Right kidney (tissue), 1 donor: Measurements from ENCODE around the gene GIPC3.
A peak's percentile ranks its signal among the peaks of the same experiment; 100 is the strongest.
"Not testable (repeated sequence)": the region's sequence is repeated elsewhere in the genome, so short reads cannot be mapped to it uniquely, and the experiment has no call there.

Source experiments
- DNase-seq: peaks from one replicate; pipeline ENCODE4 v3.0.0-alpha.2; 2016

GIPC3 gene

GRCh38 chr19:3576696-3577443, 8.4 kb upstream of the GIPC3 start:
- DNase-seq: peak; percentile 50

GRCh38 chr19:3577723-3578344, 7.4 kb upstream of the GIPC3 start:
- no peak for DNase-seq

GRCh38 chr19:3578390-3578789, 6.9 kb upstream of the GIPC3 start:
- no peak for DNase-seq

- DNase-seq: no peak
These were observed 4.9 kb upstream of the GIPC3 start for GRCh38 chr19:3580156-3580934.

- not testable (repeated sequence) for DNase-seq
These were observed 3.5 kb upstream of the GIPC3 start for GRCh38 chr19:3581792-3582191.

- DNase-seq: not testable (repeated sequence)
These were observed 1.1 kb upstream of the GIPC3 start for GRCh38 chr19:3584036-3584802.

- DNase-seq: no peak
These were observed 899 bp downstream of the GIPC3 start for GRCh38 chr19:3586127-3586626.

GRCh38 chr19:3586707-3587346, 1.5 kb downstream of the GIPC3 start:
- DNase-seq: no peak

GRCh38 chr19:3589439-3589838, 4.2 kb downstream of the GIPC3 start:
- no peak for DNase-seq

- DNase-seq: no peak
These were observed 4.7 kb downstream of the GIPC3 start for GRCh38 chr19:3589949-3590348.

GRCh38 chr19:3590991-3591659, 5.8 kb downstream of the GIPC3 start:
- DNase-seq: no peak

GRCh38 chr19:3591876-3592613, 6.8 kb downstream of the GIPC3 start:
- no peak for DNase-seq

GRCh38 chr19:3593156-3593555, 7.9 kb downstream of the GIPC3 start:
- DNase-seq: no peak

GRCh38 chr19:3595521-3596061, 10.3 kb downstream of the GIPC3 start:
- DNase-seq: no peak

- DNase-seq: no peak
These were observed 14.5 kb downstream of the GIPC3 start for GRCh38 chr19:3599776-3600187.

- DNase-seq: no peak
These were observed 15.7 kb downstream of the GIPC3 start for GRCh38 chr19:3601021-3601420.

- DNase-seq: peak; percentile 66
These were observed 18.0 kb downstream of the GIPC3 start for GRCh38 chr19:3603121-3603811.

GRCh38 chr19:3604227-3604986, 19.1 kb downstream of the GIPC3 start:
- no peak for DNase-seq

GRCh38 chr19:3604987-3605343, 19.7 kb downstream of the GIPC3 start:
- DNase-seq: no peak
